ENCODE measurements around the gene OR11H1.
"Not testable (repeated sequence)": the region's sequence is repeated elsewhere in the genome, so short reads cannot be mapped to it uniquely, and the experiment has no call there.

DNA sequence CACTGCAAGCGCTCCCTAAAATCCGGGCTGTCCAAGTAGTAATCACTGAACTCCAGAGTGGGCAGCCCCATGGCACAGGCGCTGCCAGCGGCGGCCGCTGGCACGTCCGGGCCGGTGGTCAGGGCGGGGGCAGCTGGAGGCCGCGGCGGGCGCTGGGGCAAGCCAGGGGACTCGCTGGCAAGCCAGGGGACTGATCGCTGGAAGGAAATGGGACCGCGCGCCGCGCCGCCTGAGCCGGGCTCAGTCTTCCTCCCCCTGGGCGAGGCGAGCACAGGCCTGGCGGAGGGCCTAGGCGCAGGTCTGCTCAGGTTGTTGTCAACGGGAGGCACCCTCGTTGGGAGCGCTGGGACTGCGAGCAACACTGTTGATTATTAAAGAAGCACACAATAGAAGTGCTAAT, 25.8 kb downstream of the OR11H1 start:
- TF ChIP-seq, protein P1, sequence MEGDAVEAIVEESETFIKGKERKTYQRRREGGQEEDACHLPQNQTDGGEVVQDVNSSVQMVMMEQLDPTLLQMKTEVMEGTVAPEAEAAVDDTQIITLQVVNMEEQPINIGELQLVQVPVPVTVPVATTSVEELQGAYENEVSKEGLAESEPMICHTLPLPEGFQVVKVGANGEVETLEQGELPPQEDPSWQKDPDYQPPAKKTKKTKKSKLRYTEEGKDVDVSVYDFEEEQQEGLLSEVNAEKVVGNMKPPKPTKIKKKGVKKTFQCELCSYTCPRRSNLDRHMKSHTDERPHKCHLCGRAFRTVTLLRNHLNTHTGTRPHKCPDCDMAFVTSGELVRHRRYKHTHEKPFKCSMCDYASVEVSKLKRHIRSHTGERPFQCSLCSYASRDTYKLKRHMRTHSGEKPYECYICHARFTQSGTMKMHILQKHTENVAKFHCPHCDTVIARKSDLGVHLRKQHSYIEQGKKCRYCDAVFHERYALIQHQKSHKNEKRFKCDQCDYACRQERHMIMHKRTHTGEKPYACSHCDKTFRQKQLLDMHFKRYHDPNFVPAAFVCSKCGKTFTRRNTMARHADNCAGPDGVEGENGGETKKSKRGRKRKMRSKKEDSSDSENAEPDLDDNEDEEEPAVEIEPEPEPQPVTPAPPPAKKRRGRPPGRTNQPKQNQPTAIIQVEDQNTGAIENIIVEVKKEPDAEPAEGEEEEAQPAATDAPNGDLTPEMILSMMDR (IDR thresholded peaks at IDR 0.05; ENCODE audit: borderline replicate concordance, extremely low read depth, low read length, poor library complexity, severe bottlenecking), result not testable (repeated sequence)
- TF ChIP-seq EZH2 (IDR thresholded peaks at IDR 0.05; ENCODE audit: borderline replicate concordance, low read depth, low read length, severe bottlenecking), result not testable (repeated sequence)

Data from DND-41 (cell line).